Measurements from ENCODE around the gene FSTL1. TPM values are rescaled to one million over a fixed set of nuclear protein-coding genes. Genes with fewer than 3 reads are reported as not detected.

The FSTL1 gene
- total RNA-seq, 2 experiments from 2014 or later, result 0.16 to 1.3 TPM

DNA sequence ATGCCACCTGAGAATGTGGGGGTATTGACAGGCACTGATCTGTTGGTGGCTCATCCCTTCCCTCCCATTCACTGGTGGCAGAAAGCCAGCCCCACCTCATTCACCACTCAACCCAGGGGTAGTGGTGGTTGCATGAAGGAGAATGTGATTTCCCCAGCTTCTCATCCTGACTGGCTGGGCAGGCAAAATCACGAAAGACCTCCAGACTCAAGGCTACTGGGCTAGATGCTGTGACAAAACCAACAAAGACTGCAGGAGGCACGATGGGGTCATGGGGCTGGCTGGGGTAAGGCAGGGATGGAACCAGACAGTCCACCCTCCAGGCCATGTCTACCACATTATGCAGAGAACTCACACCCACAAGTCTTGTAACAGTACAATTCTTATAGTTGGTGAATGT, 33.9 kb downstream of the FSTL1 start:
- CTCF ChIA-PET, result interaction anchor here (0.6 to 8.3 kb wide), 35 partner anchors 10 to 598 kb away, joined by 3 to 120 read pairs (median 4); partner anchors contain the start of genes GSK3B, LRRC58 and NDUFB4
- Mint-ChIP-seq H3K4me3 (peak overlapping the region; percentile 81), H3K9me3 (ENCODE audit: low read depth) (no peaks in the 10 kb centered on the region), H3K36me3 (no peaks in the 10 kb centered on the region), H3K4me1 (peaks cover 23% of the 10 kb centered on the region), H3K27ac (peak overlapping the region; percentile 45), H3K27me3 (peaks cover 10% of the 10 kb centered on the region)
- ATAC-seq, result peak; percentile 29
- no peak for DNase-seq

DNA sequence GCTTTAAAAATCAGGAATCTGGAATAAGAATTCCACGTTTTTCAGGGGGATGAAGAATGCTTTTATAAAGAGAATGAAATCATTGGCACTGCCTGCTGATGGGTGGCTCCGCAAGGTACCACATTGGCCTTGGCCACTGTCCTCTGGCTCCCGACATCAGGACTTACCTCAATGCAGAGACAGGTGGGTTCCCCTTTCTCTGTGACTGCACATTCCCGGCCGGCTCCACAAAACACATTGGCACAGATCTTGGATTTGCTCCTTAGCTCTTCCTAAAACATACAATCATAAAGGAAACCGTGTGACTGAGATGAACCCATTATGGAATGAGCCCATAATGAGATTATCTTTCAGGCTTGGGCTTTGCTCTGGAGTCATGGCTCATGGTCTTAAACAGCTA, 35.0 kb downstream of the FSTL1 start:
- H3K9me3 Mint-ChIP-seq (ENCODE audit: low read depth), result no peaks in the 10 kb centered on the region
- H3K36me3 Mint-ChIP-seq, result no peaks in the 10 kb centered on the region
- ATAC-seq, result no peak
- peaks cover 10% of the 10 kb centered on the region for H3K27me3 Mint-ChIP-seq
- no peak overlapping the region for H3K27ac Mint-ChIP-seq
- no peak overlapping the region for H3K4me3 Mint-ChIP-seq
- peaks cover 23% of the 10 kb centered on the region for H3K4me1 Mint-ChIP-seq
- CTCF ChIA-PET, result interaction anchor here (0.7 to 8.3 kb wide), 6 partner anchors 9 to 379 kb away, joined by 3 to 120 read pairs (median 15); no protein-coding TSS in a partner anchor
- no peak for DNase-seq

DNA sequence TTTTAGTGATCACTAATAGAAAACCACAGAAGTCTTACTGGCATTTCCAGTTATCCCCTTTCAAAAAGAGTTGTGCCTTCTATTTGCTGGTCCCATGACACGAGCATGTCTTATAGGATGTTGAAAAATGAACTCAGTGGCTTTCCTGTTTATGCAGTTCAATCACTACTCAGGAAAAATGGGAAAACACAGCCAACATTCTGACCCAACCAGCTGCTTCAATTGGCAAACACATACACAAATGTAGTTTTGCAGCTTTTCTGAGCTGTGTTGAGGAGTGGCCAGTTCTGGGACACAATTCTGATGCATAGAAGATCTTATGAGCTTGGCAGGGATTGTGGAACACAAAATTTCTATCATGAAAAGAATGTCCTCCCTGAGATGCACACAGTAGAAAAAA, 40.3 kb downstream of the FSTL1 start:
- no peak overlapping the region for H3K4me3 Mint-ChIP-seq
- H3K27ac Mint-ChIP-seq, result no peak overlapping the region
- no peak for ATAC-seq
- DNase-seq, result no peak
- no peaks in the 10 kb centered on the region for H3K36me3 Mint-ChIP-seq
- H3K4me1 Mint-ChIP-seq, result no peaks in the 10 kb centered on the region
- CTCF ChIA-PET, result no interaction called here
- H3K27me3 Mint-ChIP-seq, result no peaks in the 10 kb centered on the region
- H3K9me3 Mint-ChIP-seq (ENCODE audit: low read depth), result no peaks in the 10 kb centered on the region

DNA sequence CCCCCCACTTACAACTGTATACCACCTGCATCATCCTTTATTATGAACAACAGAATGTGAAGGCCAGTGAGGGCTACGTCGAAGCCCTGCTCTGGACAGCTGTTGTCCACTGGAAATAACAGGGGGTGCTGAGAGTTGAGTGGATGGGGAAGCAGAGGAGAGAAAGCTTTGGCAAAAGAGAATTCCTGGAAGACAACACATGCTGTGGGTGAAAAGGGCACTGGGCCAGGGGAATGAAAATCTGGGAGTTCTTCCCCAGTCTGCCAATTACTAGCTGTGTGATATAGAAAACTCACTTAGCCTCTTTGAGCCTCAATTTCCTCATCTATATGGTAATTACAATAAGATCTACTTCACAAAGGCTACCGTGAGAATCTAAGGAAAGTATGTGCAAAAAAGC, 40.7 kb downstream of the FSTL1 start:
- no peak overlapping the region for H3K4me3 Mint-ChIP-seq
- no peaks in the 10 kb centered on the region for H3K27me3 Mint-ChIP-seq
- DNase-seq, result no peak
- CTCF ChIA-PET, result interaction anchor here (1.7 kb wide), 1 partner anchor 13 kb away, joined by 3 read pairs; no protein-coding TSS in a partner anchor
- H3K36me3 Mint-ChIP-seq, result no peaks in the 10 kb centered on the region
- H3K27ac Mint-ChIP-seq, result no peak overlapping the region
- no peak for ATAC-seq
- H3K4me1 Mint-ChIP-seq, result no peaks in the 10 kb centered on the region
- H3K9me3 Mint-ChIP-seq (ENCODE audit: low read depth), result no peaks in the 10 kb centered on the region

DNA sequence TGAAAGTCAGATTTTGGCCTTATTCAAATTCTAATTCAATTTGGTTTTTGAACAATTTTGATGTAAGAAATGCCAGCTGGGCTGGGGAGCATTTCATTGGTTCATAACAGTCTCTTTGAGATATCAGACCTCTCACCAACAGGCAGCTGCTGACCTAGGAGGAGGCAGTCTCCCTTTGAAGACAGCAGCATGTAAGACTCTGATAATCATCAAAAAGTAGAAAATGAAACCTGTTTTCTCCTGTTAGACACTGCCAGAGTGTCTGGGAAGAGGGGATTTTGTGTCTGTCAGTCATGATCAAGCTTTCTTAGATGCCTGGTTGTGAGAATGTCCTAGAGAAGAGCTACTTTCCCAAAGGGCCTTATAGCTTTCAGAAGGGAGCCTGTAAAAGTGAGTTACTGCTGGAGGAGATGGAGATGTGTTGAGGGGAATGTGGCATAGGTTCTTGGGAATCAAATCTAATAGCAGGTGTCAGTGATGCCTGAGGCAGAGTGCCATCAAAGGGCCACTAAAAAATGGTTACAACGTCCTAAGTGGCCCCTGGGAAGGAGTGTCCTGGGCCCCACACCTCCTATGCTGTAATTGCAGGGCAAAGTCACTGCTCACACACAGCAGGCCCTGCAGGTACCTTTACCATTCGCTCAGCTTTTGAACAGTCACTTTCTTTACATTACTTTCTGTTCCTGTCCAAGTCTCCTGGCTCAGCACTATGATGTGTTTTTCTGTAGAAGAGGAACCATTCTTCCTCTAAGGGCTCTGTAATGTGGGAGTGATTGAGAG, 43.1 kb downstream of the FSTL1 start:
- no peaks in the 10 kb centered on the region for H3K4me1 Mint-ChIP-seq
- H3K9me3 Mint-ChIP-seq (ENCODE audit: low read depth), result no peaks in the 10 kb centered on the region
- DNase-seq, result no peak
- no peak overlapping the region for H3K4me3 Mint-ChIP-seq
- no peak for ATAC-seq
- H3K27ac Mint-ChIP-seq, result no peak overlapping the region
- H3K36me3 Mint-ChIP-seq, result no peaks in the 10 kb centered on the region
- no peaks in the 10 kb centered on the region for H3K27me3 Mint-ChIP-seq
- CTCF ChIA-PET, result interaction anchor here (5.3 kb wide), 1 partner anchor 9 kb away, joined by 24 read pairs; no protein-coding TSS in a partner anchor

DNA sequence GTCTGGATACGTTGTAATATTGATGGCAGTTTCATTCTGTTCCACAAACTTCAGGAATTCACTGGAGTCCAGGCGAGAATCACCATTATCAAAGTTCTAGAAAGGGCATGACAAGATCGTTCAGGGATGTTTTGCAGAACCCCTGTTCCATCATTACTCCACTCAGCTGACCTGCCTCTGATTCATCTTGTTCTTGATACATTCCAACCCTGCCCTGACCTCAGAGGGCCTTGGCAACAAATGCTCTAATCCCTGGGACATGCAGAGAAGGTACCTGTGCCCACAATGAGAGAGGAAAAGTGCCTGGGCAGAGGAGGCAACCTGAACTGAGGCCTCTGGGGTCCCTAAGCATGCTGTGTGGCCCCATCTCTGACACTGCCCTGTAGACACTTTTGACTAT, 45.9 kb downstream of the FSTL1 start:
- Mint-ChIP-seq H3K36me3 (no peaks in the 10 kb centered on the region), H3K4me3 (no peak overlapping the region), H3K9me3 (ENCODE audit: low read depth) (no peaks in the 10 kb centered on the region), H3K27me3 (no peaks in the 10 kb centered on the region), H3K27ac (no peak overlapping the region), H3K4me1 (no peaks in the 10 kb centered on the region)
- DNase-seq (no peak), ATAC-seq (no peak)
- CTCF ChIA-PET, result interaction anchor here (5.3 kb wide), 1 partner anchor 12 kb away, joined by 24 read pairs; no protein-coding TSS in a partner anchor

DNA sequence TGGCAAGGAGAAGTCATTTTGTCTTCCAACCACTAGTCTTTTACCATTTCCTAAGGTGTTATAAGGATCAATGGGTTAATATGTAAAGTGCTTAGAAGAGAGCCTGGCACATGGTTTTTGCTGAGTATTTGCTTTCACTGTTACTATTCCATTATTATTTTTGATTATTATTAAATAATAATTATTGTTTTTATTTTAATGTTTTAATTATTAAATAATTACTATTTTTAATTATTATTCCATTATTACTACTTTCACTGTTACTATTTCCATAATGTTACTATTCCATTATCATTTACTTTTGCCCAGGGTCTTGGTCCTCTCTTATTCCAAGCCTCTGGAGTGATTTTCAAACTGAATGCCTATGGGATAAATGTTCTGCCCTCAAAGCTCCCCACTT, 48.5 kb downstream of the FSTL1 start:
- Mint-ChIP-seq H3K36me3 (no peaks in the 10 kb centered on the region), H3K4me1 (peaks cover 2% of the 10 kb centered on the region), H3K27me3 (no peaks in the 10 kb centered on the region), H3K27ac (no peak overlapping the region), H3K9me3 (ENCODE audit: low read depth) (no peaks in the 10 kb centered on the region), H3K4me3 (no peak overlapping the region)
- DNase-seq, result no peak
- ATAC-seq, result no peak
- CTCF ChIA-PET, result interaction anchor here (2.6 kb wide), 1 partner anchor 15 kb away, joined by 11 read pairs; no protein-coding TSS in a partner anchor

DNA sequence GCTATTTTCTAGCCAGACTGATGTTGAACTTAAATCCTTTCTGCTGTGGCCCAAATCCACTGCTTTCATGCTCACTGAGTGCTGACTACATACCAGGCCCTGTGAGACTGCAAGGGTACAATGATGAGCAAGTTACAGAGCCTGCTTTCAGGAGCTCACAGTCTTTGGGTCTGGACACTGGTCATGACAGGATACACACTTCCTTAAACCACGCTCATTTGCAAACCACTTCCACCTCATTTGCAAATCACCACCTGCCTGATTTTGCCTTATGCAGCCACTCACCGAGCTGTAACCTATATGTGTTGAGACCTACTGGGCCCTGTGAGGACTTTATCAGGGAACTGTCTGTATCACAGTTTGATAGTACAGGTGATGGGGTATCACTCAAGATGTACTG, 51.4 kb downstream of the FSTL1 start:
- Mint-ChIP-seq H3K4me1 (peaks cover 2% of the 10 kb centered on the region), H3K4me3 (no peak overlapping the region), H3K36me3 (no peaks in the 10 kb centered on the region), H3K27me3 (no peaks in the 10 kb centered on the region), H3K9me3 (ENCODE audit: low read depth) (no peaks in the 10 kb centered on the region), H3K27ac (no peak overlapping the region)
- CTCF ChIA-PET, result interaction anchor here (0.6 kb wide), 1 partner anchor 524 kb away, joined by 3 read pairs; no protein-coding TSS in a partner anchor
- ATAC-seq (no peak), DNase-seq (no peak)

DNA sequence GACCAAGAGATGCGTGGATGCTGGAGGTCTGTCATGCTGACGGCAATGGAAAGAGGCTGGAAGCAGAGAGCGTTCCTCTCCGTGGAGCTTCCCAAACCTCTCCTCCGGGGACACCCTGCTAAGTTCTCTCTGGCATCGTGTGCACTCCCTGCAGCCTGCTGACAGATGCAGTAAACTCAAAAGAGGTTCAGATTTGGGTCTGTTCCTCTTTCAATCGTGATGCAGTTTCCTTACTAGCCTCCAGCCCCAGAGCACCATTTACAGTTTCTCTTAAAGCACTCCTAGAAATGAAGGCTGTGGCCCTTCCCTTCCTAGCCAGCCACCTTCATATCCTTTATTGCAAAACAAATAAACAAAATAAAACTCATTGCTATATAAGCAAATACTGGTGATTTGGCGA, 54.3 kb downstream of the FSTL1 start:
- Mint-ChIP-seq H3K27ac (no peak overlapping the region), H3K9me3 (ENCODE audit: low read depth) (no peaks in the 10 kb centered on the region), H3K4me3 (no peak overlapping the region), H3K36me3 (no peaks in the 10 kb centered on the region), H3K4me1 (peaks cover 2% of the 10 kb centered on the region), H3K27me3 (peaks cover 4% of the 10 kb centered on the region)
- CTCF ChIA-PET, result interaction anchor here (1.4 to 1.5 kb wide), 2 partner anchors 13 to 21 kb away, joined by 3 read pairs; no protein-coding TSS in a partner anchor
- ATAC-seq (no peak), DNase-seq (no peak)

DNA sequence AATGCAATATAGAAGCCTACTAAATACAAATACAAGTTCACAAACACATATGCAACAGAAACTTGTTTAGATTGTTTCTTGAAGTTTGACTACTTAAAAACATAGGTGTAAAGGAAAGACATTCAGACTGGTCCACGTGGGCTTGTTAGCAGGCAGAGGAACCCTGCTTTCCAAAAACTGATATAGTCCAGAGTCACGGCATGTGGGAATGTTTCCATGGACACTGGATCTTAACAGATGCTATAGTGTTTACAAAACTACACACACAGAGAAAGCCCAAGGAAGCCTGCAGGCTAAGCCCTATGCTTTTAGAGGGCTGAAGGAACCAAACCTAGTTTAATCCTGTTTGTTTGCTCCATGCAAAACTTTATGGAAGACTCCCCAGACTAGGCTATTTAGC, 56.4 kb downstream of the FSTL1 start:
- no peak for ATAC-seq
- H3K27me3 Mint-ChIP-seq, result peaks cover 4% of the 10 kb centered on the region
- H3K27ac Mint-ChIP-seq, result no peak overlapping the region
- CTCF ChIA-PET, result no interaction called here
- H3K9me3 Mint-ChIP-seq (ENCODE audit: low read depth), result no peaks in the 10 kb centered on the region
- no peak for DNase-seq
- H3K4me1 Mint-ChIP-seq, result peaks cover under 1% of the 10 kb centered on the region
- no peak overlapping the region for H3K4me3 Mint-ChIP-seq
- H3K36me3 Mint-ChIP-seq, result no peaks in the 10 kb centered on the region

DNA sequence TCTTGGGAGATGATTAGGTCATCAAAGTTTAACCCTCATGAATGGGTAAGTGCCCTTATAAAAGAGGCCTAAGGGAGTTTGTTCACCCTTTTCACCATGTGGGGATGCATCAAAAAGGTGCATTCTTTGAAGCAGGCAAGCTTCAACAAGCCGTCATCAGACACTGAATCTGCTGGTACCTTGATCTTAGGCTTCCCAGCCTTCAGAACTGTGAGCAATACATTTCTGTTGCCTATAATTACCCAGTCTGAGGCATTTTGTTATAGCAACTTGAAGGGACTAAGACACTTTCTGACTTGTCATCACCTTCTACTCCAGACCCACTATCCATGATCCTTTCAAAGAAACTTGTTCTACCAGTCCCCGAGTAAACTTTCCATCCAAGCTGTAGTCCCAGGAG, 57.0 kb downstream of the FSTL1 start:
- Mint-ChIP-seq H3K36me3 (no peaks in the 10 kb centered on the region), H3K27me3 (peaks cover 4% of the 10 kb centered on the region), H3K4me3 (no peak overlapping the region), H3K9me3 (ENCODE audit: low read depth) (no peaks in the 10 kb centered on the region), H3K27ac (no peak overlapping the region), H3K4me1 (no peaks in the 10 kb centered on the region)
- DNase-seq (no peak), ATAC-seq (no peak)
- CTCF ChIA-PET, result no interaction called here

DNA sequence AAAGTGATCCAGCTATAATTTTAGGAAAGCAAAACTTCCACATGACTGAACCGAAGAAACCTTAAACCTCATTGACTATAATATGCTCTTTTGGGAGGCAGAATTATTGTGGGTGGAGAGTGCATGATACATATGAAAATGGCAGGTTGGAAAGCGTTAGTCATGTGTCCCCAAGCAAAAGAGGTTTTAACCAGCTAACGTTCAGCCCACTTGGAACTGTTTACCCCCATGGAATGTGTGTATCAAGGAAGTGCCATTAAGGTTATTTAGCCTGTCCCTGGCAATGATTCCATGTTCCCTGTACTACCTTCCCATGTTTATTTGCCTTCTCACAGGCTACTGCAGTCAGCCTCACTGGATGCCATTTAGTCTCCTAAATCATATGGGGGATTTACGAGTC, 57.5 kb downstream of the FSTL1 start:
- no peak overlapping the region for H3K4me3 Mint-ChIP-seq
- no peak overlapping the region for H3K27ac Mint-ChIP-seq
- no peak for DNase-seq
- peaks cover 4% of the 10 kb centered on the region for H3K27me3 Mint-ChIP-seq
- CTCF ChIA-PET, result no interaction called here
- H3K9me3 Mint-ChIP-seq (ENCODE audit: low read depth), result no peaks in the 10 kb centered on the region
- no peaks in the 10 kb centered on the region for H3K4me1 Mint-ChIP-seq
- no peaks in the 10 kb centered on the region for H3K36me3 Mint-ChIP-seq
- ATAC-seq, result no peak

DNA sequence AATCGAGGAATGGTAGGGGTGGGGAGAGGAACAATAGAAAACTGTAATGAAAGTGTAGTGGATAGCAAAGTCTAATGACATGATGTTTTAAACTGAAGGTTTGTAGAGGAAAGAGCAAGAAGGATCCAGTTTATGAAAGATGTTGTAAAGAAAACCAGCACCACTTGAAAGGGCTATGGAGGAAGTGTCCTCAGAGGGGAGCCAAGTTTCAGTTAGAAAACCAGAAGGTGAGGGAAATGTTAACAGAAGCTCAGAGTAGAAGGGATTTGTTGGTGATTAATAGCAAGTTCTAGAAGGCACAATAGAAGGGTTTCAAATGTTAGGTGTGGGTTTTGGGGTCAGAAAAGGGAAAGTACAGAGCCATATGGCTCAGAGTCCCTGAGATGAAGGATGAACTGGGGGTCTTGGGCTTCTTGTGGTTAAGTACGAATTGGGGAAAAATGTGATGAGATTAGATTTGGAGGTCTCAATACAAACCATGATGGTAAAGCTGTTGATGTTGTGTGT, 67.8 kb downstream of the FSTL1 start:
- Mint-ChIP-seq H3K4me3 (no peak overlapping the region), H3K4me1 (no peaks in the 10 kb centered on the region), H3K27me3 (peaks cover 2% of the 10 kb centered on the region), H3K36me3 (no peaks in the 10 kb centered on the region), H3K9me3 (ENCODE audit: low read depth) (no peaks in the 10 kb centered on the region), H3K27ac (no peak overlapping the region)
- no peak for DNase-seq
- no peak for ATAC-seq
- CTCF ChIA-PET, result no interaction called here

DNA sequence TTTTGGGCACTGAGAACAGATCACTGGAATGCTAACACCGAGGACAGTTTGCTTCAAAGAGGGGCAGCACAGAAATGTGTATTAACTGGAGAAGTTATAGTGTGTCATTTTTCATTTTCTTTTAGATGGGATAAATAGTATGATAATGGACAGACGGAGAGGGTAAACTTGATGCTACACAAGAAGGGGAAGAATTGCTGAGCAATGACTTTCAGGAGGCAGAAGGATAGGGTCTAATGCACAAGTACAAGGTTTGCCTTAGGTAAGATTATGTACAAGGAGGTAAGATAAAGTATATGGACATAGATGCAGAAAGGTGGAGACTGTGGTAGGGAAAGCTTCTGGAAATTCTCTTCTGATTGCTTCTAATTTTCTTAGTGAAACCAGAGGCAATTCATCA, 69.3 kb downstream of the FSTL1 start:
- Mint-ChIP-seq H3K4me1 (no peaks in the 10 kb centered on the region), H3K27me3 (peaks cover 2% of the 10 kb centered on the region), H3K27ac (no peak overlapping the region), H3K4me3 (no peak overlapping the region), H3K9me3 (ENCODE audit: low read depth) (no peaks in the 10 kb centered on the region), H3K36me3 (no peaks in the 10 kb centered on the region)
- ATAC-seq, result no peak
- CTCF ChIA-PET, result no interaction called here
- DNase-seq, result no peak
